IPS-15b (cell line): Measurements from ENCODE around the gene DIP2C.

Source experiments
- H3K27me3 ChIP-seq: one replicate; pipeline ENCODE4 v1.6.1; 2013; ENCODE audit warnings: low read length; ENCODE audit not compliant: control insufficient read depth, insufficient read depth
- H3K36me3 ChIP-seq: one replicate; pipeline ENCODE4 v1.6.1; 2013; ENCODE audit warnings: low read length; ENCODE audit not compliant: control insufficient read depth, insufficient read depth
- H3K4me1 ChIP-seq: one replicate; pipeline ENCODE4 v1.6.1; 2013; ENCODE audit warnings: mild to moderate bottlenecking, low read length; ENCODE audit not compliant: control insufficient read depth, insufficient read depth
- H3K4me3 ChIP-seq: one replicate; pipeline ENCODE4 v1.5.1; 2013; ENCODE audit warnings: low read depth, low read length
- H3K9ac ChIP-seq: one replicate; pipeline ENCODE4 v1.6.1; 2013; ENCODE audit warnings: low read depth, mild to moderate bottlenecking, low read length
- H3K9me3 ChIP-seq: one replicate; pipeline ENCODE4 v1.6.1; 2013; ENCODE audit warnings: mild to moderate bottlenecking, low read length; ENCODE audit not compliant: control insufficient read depth, insufficient read depth

Gene DIP2C

GRCh38 chr10:625333-625696 lies 64.2 kb downstream of the DIP2C start:
- no peaks in the 10 kb centered on the region for H3K36me3 ChIP-seq
- peaks cover 6% of the 10 kb centered on the region for H3K4me1 ChIP-seq
- no peaks in the 10 kb centered on the region for H3K27me3 ChIP-seq
- H3K4me3 ChIP-seq: no peak overlapping the region
- H3K9me3 ChIP-seq: no peaks in the 10 kb centered on the region
- no peak overlapping the region for H3K9ac ChIP-seq

DNA sequence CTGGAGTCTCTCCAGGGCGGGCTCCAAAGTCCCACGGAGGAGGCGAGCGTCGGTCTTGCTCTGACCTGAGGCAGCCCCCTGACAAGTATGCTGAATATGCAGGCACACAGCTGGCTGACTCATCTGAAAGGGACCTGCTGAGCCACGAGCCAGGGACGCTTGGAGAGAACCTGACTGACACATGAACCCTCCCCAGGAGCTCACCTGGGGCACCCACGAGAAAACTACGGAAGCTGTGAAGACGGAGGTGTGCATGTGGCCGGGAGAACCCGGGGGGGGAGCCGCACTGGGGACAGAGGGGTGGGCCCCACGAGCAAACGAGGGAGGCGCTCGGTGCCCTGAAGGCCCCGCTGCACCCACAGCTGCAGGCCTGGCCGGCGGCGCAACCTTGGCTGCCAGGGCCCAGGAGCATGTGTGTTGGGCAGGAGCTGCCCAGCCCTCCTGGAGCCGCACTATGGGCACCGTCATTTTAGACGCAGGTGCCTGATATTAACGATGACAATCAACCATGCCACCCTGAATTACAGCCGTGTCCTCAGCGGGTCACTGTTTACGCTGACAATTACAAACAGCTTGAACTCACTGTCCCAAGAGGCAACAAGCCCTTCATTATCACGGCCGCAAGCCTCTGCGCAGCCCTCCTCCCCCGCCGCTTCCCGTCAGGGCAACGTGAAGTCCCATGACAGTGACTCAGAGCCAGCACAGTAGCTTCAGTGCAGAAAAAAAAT lies 64.7 kb downstream of the DIP2C start:
- peaks cover 6% of the 10 kb centered on the region for H3K4me1 ChIP-seq
- no peaks in the 10 kb centered on the region for H3K27me3 ChIP-seq
- H3K36me3 ChIP-seq: no peaks in the 10 kb centered on the region
- H3K4me3 ChIP-seq: no peak overlapping the region
- no peak overlapping the region for H3K9ac ChIP-seq
- no peaks in the 10 kb centered on the region for H3K9me3 ChIP-seq

- Histone ChIP-seq H3K36me3 (no peaks in the 10 kb centered on the region), H3K9ac (no peak overlapping the region), H3K9me3 (no peaks in the 10 kb centered on the region), H3K27me3 (no peaks in the 10 kb centered on the region), H3K4me1 (peaks cover 6% of the 10 kb centered on the region), H3K4me3 (no peak overlapping the region)
Measured at GRCh38 chr10:624312-624604, 65.2 kb downstream of the DIP2C start.

GRCh38 chr10:623477-624311 lies 65.8 kb downstream of the DIP2C start:
- Histone ChIP-seq H3K9ac (no peak overlapping the region), H3K4me1 (peaks cover 6% of the 10 kb centered on the region), H3K9me3 (no peaks in the 10 kb centered on the region), H3K36me3 (no peaks in the 10 kb centered on the region), H3K4me3 (no peak overlapping the region), H3K27me3 (no peaks in the 10 kb centered on the region)

DNA sequence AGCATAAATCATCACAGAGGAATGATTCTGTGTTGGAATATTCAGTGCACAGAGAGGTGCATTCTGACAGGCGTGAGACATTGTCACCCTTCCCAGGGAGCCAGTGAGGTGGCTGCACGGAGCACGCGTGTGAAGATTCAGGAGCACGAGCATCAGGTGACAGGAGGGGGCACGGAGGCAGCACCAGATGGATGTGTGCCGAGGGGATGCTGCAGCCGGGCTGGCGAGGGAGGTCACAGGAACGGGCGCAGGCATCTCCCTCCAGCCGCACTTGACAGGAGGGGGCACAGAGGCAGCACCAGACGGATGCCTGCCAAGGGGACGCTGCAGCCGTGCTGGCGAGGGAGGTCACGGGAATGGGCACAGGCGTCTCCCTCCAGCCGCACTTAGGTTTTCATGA lies 66.5 kb downstream of the DIP2C start:
- Histone ChIP-seq H3K36me3 (no peaks in the 10 kb centered on the region), H3K4me1 (peaks cover 6% of the 10 kb centered on the region)

GRCh38 chr10:621981-622740 lies 67.3 kb downstream of the DIP2C start:
- H3K9me3 ChIP-seq: no peaks in the 10 kb centered on the region
- H3K4me3 ChIP-seq: no peak overlapping the region
- no peaks in the 10 kb centered on the region for H3K36me3 ChIP-seq
- no peak overlapping the region for H3K9ac ChIP-seq
- H3K27me3 ChIP-seq: no peaks in the 10 kb centered on the region
- peaks cover 6% of the 10 kb centered on the region for H3K4me1 ChIP-seq

More for the DNA sequence above, 66.5 kb downstream of the DIP2C start:
- Histone ChIP-seq H3K9me3 (no peaks in the 10 kb centered on the region), H3K4me3 (no peak overlapping the region), H3K27me3 (no peaks in the 10 kb centered on the region), H3K9ac (no peak overlapping the region)

- H3K9me3 ChIP-seq: no peaks in the 10 kb centered on the region
- H3K36me3 ChIP-seq: no peaks in the 10 kb centered on the region
- no peak overlapping the region for H3K4me3 ChIP-seq
- no peaks in the 10 kb centered on the region for H3K27me3 ChIP-seq
- H3K4me1 ChIP-seq: peaks cover 6% of the 10 kb centered on the region
- H3K9ac ChIP-seq: no peak overlapping the region
Measured at GRCh38 chr10:621513-621912, 68.0 kb downstream of the DIP2C start.

- Histone ChIP-seq H3K27me3 (no peaks in the 10 kb centered on the region), H3K4me1 (peaks cover 5% of the 10 kb centered on the region), H3K4me3 (no peak overlapping the region), H3K9ac (no peak overlapping the region), H3K9me3 (no peaks in the 10 kb centered on the region), H3K36me3 (no peaks in the 10 kb centered on the region)
Measured at GRCh38 chr10:620971-621370, 68.5 kb downstream of the DIP2C start.

GRCh38 chr10:620417-620816 lies 69.1 kb downstream of the DIP2C start:
- H3K9ac ChIP-seq: no peak overlapping the region
- no peaks in the 10 kb centered on the region for H3K27me3 ChIP-seq
- peaks cover 3% of the 10 kb centered on the region for H3K4me1 ChIP-seq
- no peaks in the 10 kb centered on the region for H3K36me3 ChIP-seq
- no peak overlapping the region for H3K4me3 ChIP-seq
- no peaks in the 10 kb centered on the region for H3K9me3 ChIP-seq

DNA sequence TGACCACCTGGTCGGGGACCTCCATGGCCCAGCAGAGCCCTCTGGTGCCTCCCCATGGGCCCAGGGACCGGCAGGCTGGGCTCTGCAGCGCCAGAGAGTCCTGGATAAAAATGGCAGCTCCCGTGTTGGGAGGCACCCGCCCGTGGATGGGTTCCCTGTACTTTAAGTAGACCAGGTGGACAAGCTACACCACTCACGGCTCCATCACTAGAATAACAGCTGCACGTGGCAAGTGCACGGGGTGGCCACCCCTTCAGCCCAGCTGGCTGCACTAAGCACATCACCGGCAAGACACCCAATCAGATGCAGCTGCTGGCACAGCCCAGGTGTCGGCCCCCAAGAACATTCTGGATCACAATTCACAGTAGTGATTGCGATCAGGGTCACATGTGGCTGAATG lies 69.8 kb downstream of the DIP2C start:
- Histone ChIP-seq H3K27me3 (no peaks in the 10 kb centered on the region), H3K36me3 (no peaks in the 10 kb centered on the region), H3K4me3 (no peak overlapping the region), H3K4me1 (peaks cover 3% of the 10 kb centered on the region), H3K9me3 (no peaks in the 10 kb centered on the region), H3K9ac (no peak overlapping the region)

GRCh38 chr10:618229-618989 lies 71.1 kb downstream of the DIP2C start:
- no peaks in the 10 kb centered on the region for H3K36me3 ChIP-seq
- no peaks in the 10 kb centered on the region for H3K27me3 ChIP-seq
- H3K4me3 ChIP-seq: no peak overlapping the region
- H3K9ac ChIP-seq: no peak overlapping the region
- no peaks in the 10 kb centered on the region for H3K9me3 ChIP-seq
- peaks cover 4% of the 10 kb centered on the region for H3K4me1 ChIP-seq
